DND-41 (cell line): ENCODE results near the gene TSPAN12.

Source experiments
- ATAC-seq: fragments of 200-7000 bp; cut with Tn5 transposase; 3 replicates; pipeline ENCODE4 v1.9.1; 2021; ENCODE audit warnings: low read depth; ENCODE audit not compliant: insufficient read depth
- DNase-seq: peaks from one replicate; pipeline ENCODE4 v3.0.0-alpha.2; 2020
- H2AFZ ChIP-seq: 2 replicates; pipeline ENCODE4 v1.6.0; 2012; ENCODE audit warnings: low read depth, low read length
- H3K27ac ChIP-seq: 2 replicates; pipeline ENCODE4 v1.5.1; 2012; ENCODE audit warnings: low read length, inconsistent platforms
- H3K27me3 ChIP-seq: fragments of 200-600 bp; sonication (generic); 2 replicates; pipeline ENCODE4 v1.6.0; 2012; ENCODE audit warnings: low read length, mild to moderate bottlenecking, inconsistent platforms; ENCODE audit not compliant: insufficient read depth, poor library complexity
- H3K36me3 ChIP-seq: 2 replicates; pipeline ENCODE4 v1.5.1; 2012; ENCODE audit warnings: low read length, inconsistent platforms; ENCODE audit not compliant: insufficient read depth
- H3K4me1 ChIP-seq: 2 replicates; pipeline ENCODE4 v1.5.1; 2012; ENCODE audit warnings: mild to moderate bottlenecking, low read length; ENCODE audit not compliant: insufficient read depth
- H3K4me2 ChIP-seq: 2 replicates; pipeline ENCODE4 v1.6.0; 2012; ENCODE audit warnings: mild to moderate bottlenecking, moderate library complexity, low read length, inconsistent platforms; ENCODE audit not compliant: insufficient read depth
- H3K4me3 ChIP-seq, 2 experiments: fragments of 200-600 bp in 1 of 2; shearing (Covaris generic) in 1 of 2; 2 replicates each; pipeline ENCODE4 v1.5.1; 2012 to 2016; ENCODE audit warnings: inconsistent platforms in 2 of 2, low read length in 2 of 2, mild to moderate bottlenecking in 2 of 2, low read depth in 1 of 2, moderate library complexity in 1 of 2
- H3K79me2 ChIP-seq: 2 replicates; pipeline ENCODE4 v1.6.0; 2012; ENCODE audit warnings: low read length, inconsistent platforms; ENCODE audit not compliant: insufficient read depth
- H3K9ac ChIP-seq: 2 replicates; pipeline ENCODE4 v1.6.0; 2012; ENCODE audit warnings: low read depth, mild to moderate bottlenecking, inconsistent platforms, low read length, moderate library complexity
- H3K9me3 ChIP-seq: 2 replicates; pipeline ENCODE4 v1.5.1; 2012; ENCODE audit warnings: low read length, moderate library complexity, mild to moderate bottlenecking, inconsistent platforms; ENCODE audit not compliant: insufficient read depth, severe bottlenecking
- H4K20me1 ChIP-seq: 2 replicates; pipeline ENCODE4 v1.6.0; 2012; ENCODE audit warnings: low read length; ENCODE audit not compliant: insufficient read depth
- EZH2 ChIP-seq: IDR thresholded peaks from 3 replicates; pipeline ENCODE4 v1.6.1; 2012; ENCODE audit warnings: borderline replicate concordance, low read depth, mild to moderate bottlenecking, moderate library complexity, low read length, inconsistent platforms; ENCODE audit not compliant: severe bottlenecking
- TF ChIP-seq, protein P1 (sequence below): IDR thresholded peaks from 2 replicates; pipeline ENCODE4 v1.5.1; 2012; ENCODE audit warnings: borderline replicate concordance, low read length, moderate library complexity, mild to moderate bottlenecking; ENCODE audit not compliant: poor library complexity, severe bottlenecking; ENCODE audit errors: extremely low read depth

Gene TSPAN12

DNA sequence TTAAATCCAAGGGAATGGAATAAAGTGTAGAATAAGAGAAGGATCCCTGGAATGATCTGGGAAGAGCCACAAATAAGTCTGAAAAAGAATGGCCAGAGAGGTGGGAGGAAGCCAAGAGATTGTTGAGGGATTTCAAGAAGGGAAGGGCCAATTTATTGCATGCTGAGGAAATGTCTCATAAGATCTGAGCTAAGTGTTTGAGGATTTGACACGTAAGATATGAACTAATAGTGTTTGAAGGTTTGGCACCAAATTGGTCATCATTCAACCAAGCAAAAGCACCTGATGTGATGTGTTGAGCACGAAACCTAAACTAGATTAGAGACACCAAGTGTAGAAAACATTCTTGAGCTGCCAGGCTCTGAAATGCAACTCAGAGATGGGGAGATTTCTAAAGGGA, 97.9 kb downstream of the TSPAN12 start:
- no peak overlapping the region for H3K4me2 ChIP-seq
- no peak overlapping the region for H3K9ac ChIP-seq
- no peaks in the 10 kb centered on the region for H3K27me3 ChIP-seq
- H3K79me2 ChIP-seq: no peaks in the 10 kb centered on the region
- H4K20me1 ChIP-seq: no peaks in the 10 kb centered on the region
- TF ChIP-seq EZH2: no peak
- TF ChIP-seq, protein P1, sequence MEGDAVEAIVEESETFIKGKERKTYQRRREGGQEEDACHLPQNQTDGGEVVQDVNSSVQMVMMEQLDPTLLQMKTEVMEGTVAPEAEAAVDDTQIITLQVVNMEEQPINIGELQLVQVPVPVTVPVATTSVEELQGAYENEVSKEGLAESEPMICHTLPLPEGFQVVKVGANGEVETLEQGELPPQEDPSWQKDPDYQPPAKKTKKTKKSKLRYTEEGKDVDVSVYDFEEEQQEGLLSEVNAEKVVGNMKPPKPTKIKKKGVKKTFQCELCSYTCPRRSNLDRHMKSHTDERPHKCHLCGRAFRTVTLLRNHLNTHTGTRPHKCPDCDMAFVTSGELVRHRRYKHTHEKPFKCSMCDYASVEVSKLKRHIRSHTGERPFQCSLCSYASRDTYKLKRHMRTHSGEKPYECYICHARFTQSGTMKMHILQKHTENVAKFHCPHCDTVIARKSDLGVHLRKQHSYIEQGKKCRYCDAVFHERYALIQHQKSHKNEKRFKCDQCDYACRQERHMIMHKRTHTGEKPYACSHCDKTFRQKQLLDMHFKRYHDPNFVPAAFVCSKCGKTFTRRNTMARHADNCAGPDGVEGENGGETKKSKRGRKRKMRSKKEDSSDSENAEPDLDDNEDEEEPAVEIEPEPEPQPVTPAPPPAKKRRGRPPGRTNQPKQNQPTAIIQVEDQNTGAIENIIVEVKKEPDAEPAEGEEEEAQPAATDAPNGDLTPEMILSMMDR: no peak
- ATAC-seq: no peak
- DNase-seq: no peak
- H3K9me3 ChIP-seq: no peaks in the 10 kb centered on the region
- no peak overlapping the region for H3K27ac ChIP-seq
- no peak overlapping the region for H2AFZ ChIP-seq
- H3K36me3 ChIP-seq: no peaks in the 10 kb centered on the region
- no peaks in the 10 kb centered on the region for H3K4me1 ChIP-seq
- H3K4me3 ChIP-seq: no peak overlapping the region

DNA sequence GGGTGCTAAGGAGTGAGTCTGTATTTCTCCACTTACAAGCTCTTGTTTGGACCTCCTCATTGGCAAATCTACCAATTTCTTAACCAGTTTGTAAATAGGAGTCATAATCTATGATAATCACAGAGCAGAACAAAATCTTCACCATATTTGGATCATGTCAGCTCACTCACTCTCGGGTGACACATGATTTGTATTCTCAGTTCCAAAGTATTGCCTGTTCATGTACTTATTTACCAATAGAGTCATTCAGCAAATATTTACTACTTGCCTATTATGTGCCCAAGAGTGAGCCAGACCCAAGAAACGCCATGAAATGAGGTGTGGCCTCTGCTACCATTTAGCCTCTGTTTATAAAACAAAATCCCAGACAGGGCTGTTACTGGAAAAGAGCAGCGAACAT, 114.8 kb downstream of the TSPAN12 start:
- Histone ChIP-seq H3K4me2 (no peak overlapping the region), H3K4me3 (no peak overlapping the region), H3K9ac (no peak overlapping the region), H3K27me3 (peaks cover 9% of the 10 kb centered on the region), H4K20me1 (no peaks in the 10 kb centered on the region), H3K79me2 (no peaks in the 10 kb centered on the region), H3K36me3 (no peaks in the 10 kb centered on the region), H3K9me3 (no peaks in the 10 kb centered on the region), H3K27ac (no peak overlapping the region), H2AFZ (no peak overlapping the region), H3K4me1 (no peaks in the 10 kb centered on the region)
- ATAC-seq (no peak), DNase-seq (no peak)
- no peak for TF ChIP-seq EZH2
- TF ChIP-seq, protein P1: no peak

DNA sequence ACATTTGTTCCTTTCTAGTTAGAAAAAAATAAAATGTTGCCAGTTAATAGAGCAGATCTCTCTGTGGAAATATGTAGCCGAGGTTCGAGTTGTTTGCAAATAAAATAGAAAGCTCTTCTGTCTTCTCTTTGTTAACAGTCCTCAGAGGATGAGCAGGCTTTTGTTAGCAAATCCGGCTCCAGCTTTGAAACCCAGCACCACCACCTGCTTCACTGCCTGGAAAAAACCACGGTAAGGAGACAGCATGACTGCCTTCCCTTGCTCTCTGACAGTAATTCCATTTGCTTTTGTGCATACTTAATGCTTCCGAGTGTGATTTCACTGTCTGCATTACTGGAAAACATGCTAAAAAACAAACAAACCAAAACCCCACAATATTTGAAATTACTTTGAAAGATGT, 115.6 kb downstream of the TSPAN12 start:
- Histone ChIP-seq H3K4me1 (no peaks in the 10 kb centered on the region), H3K4me3 (no peak overlapping the region), H3K9me3 (no peaks in the 10 kb centered on the region), H3K27me3 (peaks cover 7% of the 10 kb centered on the region), H3K4me2 (no peak overlapping the region), H4K20me1 (no peaks in the 10 kb centered on the region), H2AFZ (no peak overlapping the region), H3K9ac (no peak overlapping the region), H3K36me3 (no peaks in the 10 kb centered on the region), H3K79me2 (no peaks in the 10 kb centered on the region), H3K27ac (no peak overlapping the region)
- DNase-seq: no peak
- TF ChIP-seq, protein P1: no peak
- TF ChIP-seq EZH2: no peak
- ATAC-seq: no peak

DNA sequence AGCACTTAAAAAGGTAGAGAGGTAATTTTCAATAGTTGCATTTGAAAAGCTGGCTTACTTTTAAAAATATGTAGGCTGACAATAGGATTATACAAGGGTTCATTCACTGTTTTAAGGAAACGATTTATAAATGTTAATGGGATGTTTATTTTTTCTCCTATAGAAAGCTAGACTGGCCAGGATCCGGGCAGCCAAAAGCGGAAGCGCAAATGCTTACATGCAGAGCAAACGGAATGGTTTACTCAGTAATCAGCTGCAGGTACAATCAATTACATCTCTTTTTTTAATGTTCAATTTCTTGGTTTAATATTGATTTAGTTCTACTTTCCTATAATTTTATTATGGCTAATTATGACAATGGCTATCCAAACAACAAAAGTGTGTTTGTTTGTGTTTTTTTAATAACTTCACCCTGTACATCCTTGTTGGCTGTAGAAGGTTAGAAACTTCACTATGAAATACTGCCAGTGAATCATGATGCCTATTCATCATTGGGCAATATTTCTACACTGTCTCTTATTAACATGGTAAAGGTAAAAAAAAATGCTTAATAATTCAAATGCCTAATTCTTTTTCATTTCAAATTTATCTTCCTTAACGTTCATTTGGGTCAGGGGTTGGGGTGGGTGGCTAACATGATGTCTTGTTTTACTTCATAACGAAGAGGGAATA, 116.4 kb downstream of the TSPAN12 start:
- Histone ChIP-seq H3K4me1 (no peaks in the 10 kb centered on the region), H4K20me1 (no peaks in the 10 kb centered on the region), H3K27me3 (peaks cover 9% of the 10 kb centered on the region), H3K4me3 (no peak overlapping the region), H2AFZ (no peak overlapping the region), H3K36me3 (no peaks in the 10 kb centered on the region), H3K4me2 (no peak overlapping the region), H3K27ac (no peak overlapping the region), H3K9me3 (no peaks in the 10 kb centered on the region), H3K79me2 (no peaks in the 10 kb centered on the region), H3K9ac (no peak overlapping the region)
- TF ChIP-seq, protein P1: no peak
- ATAC-seq (no peak), DNase-seq (no peak)
